GM18520 (cell line): ENCODE measurements around the gene USP37.

ENCODE experiments used
- ATAC-seq: cut with Tn5 transposase; IDR thresholded peaks from one replicate; pipeline ENCODE4 v1.9.1; 2021; ENCODE audit not compliant: unreplicated experiment

Gene USP37

DNA sequence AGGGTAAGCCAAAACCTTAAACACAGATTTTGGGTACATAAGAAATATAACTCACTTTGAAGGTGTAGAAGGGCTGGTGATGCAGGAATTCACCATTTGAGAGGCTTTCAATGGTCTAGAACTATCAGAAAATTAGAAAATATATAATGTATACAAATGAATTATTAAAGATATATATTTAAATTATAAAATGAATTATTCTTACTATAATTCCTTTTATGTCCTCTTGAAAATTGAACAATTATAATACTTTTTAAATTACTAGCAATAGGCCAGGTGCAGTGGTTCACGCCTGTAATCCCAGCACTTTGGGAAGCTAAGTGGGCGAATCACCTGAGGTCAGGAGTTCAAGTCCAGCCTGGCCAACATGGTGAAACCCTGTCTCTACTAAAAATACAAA lies 88.6 kb downstream of the USP37 start:
- ATAC-seq, result no peak

DNA sequence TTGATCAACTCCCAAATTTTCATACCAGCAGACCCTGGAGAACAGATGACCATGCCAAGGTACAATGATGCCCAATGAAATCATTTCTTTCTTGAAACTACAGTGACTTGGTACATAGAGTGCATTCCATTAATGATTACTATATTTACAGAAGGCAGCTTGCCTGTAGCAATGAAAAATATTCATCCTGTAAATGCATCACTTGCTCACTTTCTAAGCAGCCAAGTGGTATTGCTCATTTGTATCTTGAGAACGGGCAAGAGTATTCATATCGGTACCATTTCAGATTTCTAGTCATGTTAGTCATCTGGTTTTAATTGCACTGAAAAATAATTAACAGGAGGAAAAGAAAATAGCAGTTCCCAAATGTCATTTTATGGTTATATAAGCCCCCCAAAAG lies 89.6 kb downstream of the USP37 start:
- ATAC-seq, result no peak

DNA sequence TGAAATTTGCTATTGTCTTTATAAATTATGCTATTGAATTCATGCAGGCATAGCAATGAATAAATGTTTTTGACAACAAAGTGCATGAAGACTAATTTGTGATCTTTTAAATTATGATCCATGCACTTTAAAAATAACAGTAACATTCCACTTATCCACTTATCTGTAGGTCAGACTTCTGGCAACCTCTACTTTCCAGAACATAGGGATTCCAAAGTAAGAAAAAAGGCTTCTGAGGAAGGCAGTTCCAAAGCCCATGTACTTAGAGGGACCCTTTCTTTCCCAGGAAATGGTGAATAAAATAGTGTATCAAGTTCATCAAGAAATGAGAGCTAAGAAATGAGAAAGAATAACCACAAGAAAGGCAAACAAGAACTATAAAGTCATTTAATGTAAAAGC lies 90.9 kb downstream of the USP37 start:
- ATAC-seq, result no peak

DNA sequence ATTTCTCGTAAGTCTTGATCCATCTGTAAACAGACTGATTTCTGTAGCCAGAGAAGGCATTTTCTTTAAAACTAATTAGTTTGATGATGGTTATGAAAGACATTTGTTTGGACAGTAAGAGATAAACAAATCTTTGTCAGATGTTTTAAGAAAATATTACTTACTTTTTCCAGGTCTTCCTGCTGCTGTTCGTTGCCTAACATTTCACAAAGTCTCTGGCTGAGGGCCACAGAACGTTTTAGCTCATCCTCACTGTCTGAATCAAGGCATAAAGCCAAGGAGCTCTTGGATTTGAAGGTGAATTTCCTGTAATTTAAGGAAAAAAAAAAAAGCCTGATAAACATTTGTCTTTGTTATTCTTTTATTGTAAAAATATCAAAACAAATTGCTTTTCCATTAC lies 91.5 kb downstream of the USP37 start:
- no peak for ATAC-seq

DNA sequence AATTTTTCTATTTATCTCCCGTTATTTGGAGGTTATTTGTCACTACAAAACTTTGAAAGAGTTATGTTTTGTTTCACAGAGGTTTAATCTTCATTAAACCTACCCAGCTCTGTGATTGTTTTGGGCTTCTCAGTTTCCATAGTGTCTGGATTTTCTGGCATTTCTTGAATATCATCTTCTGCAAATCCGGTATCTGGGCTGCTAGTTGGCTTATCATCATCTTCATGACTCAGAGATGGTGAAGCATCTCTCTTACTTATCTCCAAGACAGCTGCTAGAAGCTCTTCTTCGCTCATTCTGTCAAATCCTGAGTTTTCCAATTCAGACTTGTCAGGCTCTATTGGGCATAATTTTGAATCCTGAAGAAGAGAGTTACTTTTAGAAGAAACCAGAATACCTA lies 93.6 kb downstream of the USP37 start:
- no peak for ATAC-seq

DNA sequence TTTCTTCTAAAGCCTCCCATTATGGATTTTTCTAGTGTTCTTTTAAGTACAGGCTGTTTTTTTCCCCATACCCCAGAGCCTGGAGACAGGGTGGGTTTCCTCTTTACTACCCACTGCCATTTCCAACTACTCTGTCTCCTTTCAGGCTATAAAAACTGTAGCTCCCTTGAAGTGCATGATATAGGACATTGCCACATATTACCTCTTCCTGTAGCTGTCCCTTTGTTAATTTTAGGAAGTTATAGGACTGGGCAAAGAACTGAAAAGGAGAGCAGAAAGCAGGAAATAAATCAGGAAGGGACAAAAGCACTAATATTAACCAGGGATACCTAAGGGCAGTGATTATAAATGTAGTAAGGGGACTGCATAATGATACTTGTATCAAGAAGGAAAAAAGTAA lies 95.2 kb downstream of the USP37 start:
- no peak for ATAC-seq

DNA sequence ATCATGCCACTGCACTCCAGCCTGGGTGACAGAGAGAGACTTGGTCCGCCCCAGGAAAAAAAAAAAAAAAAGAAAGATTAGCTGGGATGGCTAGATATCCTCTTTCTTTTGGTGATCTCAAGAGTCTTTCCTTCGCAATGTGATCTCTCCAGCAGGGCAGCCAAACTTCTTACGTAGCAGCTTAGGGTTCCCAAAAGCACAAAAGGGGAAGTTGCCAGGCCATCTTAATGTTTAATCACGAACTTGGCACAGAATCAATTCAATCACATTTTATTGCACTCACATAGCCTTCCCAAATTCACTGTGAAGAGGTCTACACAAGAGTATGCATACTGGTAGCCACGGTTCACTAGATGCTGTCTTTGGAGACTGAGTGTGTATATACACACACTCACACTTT lies 96.2 kb downstream of the USP37 start:
- no peak for ATAC-seq

DNA sequence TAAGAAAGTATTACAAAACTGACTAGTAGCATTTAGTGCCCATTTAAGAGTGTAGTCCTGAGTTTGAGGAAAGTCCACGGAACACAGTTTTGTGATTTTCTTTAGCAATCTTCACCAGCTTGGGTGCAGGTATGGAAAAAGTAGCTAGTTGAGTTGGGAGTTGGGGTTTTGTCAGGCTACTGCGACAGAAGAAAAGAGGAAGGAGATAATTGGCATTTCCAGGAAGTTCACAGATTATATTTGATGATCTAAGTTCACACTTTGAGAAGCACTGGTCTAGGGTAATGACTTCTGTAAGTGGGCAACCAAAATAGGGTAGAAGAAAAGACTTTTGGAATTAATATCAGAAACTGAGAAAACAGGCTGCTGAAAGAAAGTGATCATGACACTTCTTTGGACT lies 97.1 kb downstream of the USP37 start:
- no peak for ATAC-seq

DNA sequence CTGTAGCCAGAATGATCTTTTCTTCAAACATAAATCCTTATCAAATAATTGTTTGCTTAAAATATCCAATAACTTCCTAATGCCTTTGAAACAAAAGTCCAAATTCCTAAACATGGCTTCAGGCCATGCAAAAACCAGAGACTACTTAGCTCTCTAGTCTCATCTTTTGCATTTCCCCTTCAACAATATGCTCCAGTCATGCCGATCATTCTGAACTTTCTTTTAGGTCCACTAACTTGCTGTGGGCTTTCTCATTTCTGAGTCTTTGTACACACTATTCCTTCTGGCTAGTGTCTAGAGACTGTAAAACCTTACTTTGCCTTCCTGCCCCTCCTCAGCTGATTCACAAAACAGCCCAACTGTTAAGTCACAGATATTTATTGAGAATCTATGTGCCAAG lies 97.7 kb downstream of the USP37 start:
- ATAC-seq, result no peak

DNA sequence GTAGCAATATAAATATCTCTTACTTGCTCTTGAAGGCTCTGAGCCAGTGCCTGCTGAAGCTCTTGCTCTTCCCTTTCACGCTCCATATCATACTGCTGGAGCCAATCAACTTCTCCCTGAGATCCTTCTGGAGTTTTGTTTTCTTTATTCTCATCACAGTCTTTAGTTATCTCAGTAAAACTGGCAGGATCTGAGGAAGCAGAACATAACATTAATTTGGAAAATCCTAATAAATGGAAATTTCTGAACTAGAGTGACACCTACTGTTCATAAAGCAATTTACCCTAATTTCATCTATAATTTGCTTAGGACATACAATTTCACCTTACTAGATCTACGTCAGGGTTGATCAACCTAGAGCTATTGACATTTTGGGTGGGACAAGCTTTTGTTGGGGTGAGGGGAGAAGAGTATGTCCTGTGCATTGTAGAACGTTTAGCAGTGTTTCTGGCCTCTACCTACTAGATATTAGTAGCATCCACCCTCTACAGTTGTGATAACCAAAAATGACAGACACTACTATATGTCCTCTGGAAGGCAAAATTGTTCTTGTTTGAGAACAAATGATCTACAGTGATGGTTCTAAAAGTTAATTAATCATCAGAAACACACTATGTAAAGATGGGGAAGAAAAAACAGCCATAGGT lies 102.0 kb downstream of the USP37 start:
- no peak for ATAC-seq

DNA sequence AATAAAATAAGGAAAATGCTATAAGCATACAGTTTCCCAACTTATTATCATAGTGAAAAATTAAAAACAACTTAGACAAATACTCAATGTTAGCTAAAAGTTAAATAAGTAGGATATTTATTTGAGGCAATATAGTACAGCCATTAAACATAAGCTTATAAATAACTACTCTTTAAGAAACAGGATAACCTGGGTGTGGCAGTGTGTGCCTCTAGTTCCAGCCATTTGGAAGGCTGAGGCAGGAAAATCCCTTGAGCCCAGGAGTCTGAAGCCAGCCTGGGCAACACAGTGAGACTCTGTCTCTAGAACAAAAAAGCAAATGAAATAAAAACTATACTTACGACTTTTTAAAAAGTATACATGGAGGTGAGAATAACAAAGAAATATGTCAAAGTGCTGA lies 109.6 kb downstream of the USP37 start:
- no peak for ATAC-seq

DNA sequence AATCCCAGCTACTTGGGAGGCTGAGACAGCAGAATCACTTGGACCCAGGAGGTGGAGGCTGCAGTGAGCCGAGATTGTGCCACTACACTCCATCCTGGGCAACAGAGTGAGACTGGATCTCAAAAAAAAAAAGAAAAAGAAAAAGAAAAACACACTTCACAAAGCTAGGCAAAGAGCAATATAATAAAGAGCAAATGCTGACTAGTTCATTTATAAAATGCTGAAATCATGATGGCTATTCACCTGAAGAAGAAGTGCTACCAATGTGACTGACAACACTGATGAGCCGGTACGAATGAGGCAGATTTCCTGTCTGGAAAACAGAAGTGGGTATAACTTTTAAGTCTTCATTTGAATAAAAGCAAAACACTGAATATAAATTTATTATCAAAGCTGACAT lies 111.3 kb downstream of the USP37 start:
- no peak for ATAC-seq

DNA sequence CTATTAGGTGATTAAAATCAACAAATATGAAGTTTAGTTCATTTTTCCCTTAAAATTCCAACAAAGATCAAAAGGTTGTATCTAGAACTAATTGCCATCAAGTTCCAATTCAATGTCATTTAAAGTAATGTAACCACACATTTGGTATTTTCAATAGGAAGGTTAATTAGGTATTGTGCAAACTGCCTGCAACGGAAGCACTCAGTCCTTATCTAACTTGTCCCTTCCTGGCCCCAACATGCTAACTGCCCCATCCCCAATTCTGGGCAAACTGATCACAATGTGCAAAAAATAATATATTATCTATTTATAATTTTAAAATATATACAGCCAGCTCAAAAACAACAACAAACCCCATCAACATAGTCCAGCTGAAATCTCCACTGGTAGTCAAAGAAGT lies 116.1 kb downstream of the USP37 start:
- ATAC-seq, result no peak

DNA sequence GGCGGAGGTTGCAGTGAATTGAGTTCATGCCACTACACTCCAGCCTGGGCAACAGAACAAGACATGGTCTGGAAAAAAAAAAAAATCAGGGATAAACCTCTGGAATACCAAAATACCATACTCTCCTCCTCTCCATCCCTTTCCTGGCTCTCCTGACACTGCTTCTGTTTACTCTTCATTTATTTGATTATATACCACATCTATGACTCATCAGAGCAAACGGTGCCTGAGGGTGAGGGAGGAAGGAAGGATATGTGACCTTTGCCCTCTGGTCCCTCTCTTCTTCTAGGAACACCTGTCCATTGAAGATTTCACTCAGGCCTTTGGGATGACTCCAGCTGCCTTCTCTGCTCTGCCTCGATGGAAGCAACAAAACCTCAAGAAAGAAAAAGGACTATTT lies 119.2 kb downstream of the USP37 start:
- ATAC-seq, result no peak

DNA sequence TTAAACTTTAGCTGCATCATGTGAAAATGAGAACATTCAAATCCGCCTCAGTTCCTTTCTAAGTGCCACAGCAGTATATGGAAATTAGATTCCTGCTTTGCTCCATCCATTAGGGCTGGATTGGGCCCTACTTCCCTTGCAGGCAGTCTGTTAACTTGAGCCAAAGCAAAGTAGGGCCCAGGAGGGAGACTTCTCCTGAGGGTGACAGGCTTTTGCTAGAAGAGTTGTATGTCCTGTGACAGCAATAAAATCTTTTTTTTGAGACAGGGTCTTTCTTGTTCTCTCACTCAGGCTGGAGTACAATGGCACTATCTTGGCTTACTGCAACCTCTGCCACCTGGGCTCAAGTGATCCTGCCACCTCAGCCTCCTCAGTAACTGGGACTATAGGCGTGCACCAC lies 121.1 kb downstream of the USP37 start:
- ATAC-seq, result no peak

DNA sequence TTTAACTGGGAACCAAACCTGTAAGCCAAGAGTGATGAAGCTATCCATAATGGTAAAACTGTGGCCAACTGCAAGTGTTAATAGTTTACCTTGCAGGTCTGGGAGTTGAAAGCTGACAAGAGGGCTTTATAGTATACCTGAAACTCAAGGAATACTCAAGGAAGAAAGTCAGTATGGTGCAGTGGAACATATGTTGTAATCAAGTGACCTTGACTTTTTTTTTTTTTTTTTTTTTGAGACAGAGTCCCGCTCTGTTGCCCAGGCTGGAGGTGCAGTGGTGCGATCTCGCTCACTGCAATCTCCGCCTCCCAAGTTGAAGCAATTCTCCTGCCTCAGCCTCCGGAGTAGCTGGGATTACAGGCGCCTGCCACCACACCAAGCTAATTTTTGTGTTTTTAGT lies 121.6 kb downstream of the USP37 start:
- no peak for ATAC-seq

DNA sequence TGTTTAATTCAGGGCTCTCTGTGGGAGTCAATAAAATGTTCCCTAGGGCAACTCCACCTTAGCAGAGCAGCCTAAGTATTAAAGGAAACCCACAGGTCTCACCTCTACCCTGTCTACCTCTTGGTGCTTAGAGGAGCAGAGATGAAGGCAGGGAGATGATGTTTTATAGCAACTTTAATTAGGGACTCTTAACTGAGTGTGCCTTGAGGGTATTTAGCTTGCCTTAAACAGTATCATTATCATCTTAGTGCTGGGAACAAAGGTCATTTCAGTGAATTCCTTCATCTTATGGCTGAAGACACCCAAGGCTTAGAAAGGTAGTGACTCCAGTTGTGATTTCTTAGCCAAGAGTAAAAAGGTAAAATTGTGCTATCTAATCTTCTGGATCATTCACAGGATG lies 122.5 kb downstream of the USP37 start:
- no peak for ATAC-seq

DNA sequence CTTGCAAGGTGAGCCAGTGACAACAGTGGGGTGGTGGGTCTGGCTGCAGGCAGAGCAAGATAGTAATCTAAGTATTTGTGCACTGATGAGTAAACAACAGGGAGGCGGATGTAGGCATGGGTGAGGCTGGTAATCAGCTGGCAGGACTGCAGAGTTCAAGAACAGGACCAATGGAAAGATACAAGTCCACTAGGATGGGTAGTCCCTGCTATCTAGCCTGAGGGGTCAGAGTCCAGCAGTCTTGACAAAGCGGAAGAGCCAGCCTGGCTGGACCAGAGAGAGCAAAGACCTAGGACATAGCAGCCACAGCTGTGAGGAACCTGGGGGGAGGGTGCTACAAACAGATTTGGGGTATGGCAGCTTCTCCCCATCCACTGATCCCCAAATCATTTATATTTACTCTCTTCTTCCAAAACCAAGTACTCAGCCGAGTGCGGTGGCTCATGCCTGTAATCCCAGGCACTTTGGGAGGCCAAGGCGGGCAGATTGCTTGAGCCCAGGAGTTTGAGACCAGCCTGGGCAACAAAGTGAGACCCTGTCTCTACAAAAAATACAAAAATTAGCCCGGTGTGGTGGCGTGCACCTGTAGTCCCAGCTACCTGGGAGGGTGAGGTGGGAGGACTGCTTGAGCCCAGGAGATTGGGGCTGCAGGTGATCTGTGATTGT lies 123.3 kb downstream of the USP37 start:
- ATAC-seq, result no peak

DNA sequence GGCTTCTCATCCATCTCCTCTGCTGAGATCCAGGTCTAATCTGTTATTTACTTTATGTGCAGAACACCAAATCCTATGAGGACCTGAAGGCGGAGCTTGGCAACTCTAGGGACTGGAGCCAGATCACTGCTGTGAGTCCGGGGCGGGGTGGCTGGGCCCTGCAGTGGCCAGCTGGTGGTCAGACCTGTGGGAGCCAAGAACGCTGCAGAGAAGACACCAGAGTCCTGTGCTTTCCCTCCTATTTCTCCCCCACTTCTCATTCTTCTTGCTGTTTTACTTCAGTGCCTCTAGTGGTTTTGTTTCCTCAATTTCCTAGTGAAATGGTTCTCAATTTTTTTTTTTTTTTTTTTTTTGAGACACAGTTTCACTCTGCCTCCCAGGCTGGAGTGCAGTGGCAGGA lies 129.6 kb downstream of the USP37 start:
- no peak for ATAC-seq

DNA sequence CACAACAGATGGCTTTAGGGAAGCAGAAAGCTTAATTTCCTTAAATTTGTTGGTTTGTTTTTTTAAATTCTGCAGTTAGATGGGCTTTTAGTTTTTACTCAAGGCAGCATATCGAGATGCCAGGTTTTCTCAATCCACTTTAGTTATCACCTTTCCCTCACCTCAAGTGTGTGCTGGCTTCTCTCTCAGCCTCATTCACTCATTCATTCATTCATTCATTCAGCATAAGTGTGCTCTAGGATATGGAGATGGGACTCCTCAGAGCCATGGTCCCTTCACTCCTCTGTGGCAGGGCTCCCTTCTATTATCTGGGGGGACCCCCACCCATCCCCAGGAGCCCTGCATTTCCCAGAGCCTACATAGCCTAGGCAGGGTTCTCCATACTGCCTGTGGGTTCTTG lies 130.2 kb downstream of the USP37 start:
- ATAC-seq, result no peak

DNA sequence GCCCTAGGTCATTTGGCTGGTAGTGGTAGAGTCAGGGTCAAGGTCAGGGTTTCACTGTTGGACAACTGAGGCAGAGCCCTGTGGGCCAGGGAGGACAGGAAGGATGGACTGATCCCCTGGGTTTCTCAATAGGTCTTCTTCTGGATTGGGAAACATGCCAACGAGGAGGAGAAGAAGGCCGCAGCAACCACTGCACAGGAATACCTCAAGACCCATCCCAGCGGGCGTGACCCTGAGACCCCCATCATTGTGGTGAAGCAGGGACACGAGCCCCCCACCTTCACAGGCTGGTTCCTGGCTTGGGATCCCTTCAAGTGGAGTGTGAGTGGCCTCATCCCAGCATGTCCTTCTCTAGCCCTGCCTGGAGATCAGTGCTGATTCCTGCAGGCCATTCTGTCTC lies 131.2 kb downstream of the USP37 start:
- no peak for ATAC-seq

DNA sequence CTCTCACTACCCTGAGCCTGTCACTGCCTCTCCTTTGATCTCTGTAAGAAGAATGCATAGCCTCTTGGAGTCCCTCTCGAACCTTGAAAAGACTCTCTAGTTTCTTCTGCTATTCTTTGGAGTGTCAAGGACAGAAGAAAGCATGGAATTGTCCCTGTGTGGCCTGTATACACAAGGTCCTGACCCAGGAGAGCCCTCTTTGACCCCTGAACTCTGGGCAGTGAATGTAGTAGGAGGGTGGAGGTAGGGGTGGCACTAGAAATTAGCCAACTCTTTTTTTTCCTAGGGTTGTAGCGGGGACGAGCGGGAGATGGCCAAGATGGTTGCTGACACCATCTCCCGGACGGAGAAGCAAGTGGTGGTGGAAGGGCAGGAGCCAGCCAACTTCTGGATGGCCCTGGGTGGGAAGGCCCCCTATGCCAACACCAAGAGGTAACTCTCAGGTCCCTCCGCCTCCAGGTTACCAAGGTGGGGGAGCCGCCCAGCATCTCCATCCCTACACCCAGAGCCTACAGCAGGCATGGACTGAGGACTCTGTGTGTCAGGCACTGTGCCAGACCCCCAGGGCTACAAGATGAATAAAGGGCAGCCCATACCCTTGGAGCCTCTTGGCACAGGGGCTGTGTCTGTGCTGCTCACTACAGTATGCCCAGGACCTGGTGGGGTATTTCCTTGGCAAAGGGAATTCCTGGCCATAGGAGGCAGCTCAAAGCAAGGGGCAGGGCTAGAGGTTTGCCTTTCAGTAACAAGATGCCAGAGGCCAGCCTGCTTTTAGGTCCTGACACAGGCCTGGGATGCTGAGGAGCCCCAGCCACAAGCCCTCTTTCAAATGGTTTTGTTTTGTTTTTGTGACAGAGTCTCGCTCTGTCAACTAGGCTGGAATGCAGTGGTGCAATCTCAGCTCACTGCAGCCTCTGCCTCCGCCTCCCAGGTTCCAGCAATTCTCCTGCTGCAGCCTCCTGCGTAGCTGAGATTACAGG lies 132.9 kb downstream of the USP37 start:
- ATAC-seq, result no peak
